Astrocyte (in vitro differentiated cells and primary cell): ENCODE results near the gene TOP2B. TPM values are rescaled to one million over a fixed set of nuclear protein-coding genes. Genes with fewer than 3 reads are reported as not detected.

ENCODE experiments used
- DNase-seq: peaks from one replicate; pipeline ENCODE4 v3.0.0-alpha.2; 2010; ENCODE audit warnings: low read depth
- FAIRE-seq: peaks from 2 replicates; lab custom pipeline; 2011; peaks lifted over from hg19 to GRCh38; lab: Jason Lieb, UNC
- H2AFZ ChIP-seq: 2 replicates; pipeline ENCODE4 v1.6.0; 2012; ENCODE audit warnings: low read depth, low read length, inconsistent platforms
- H3K27ac ChIP-seq: 2 replicates; pipeline ENCODE4 v1.5.1; 2011; ENCODE audit warnings: low read depth, low read length, inconsistent platforms
- H3K27me3 ChIP-seq: 2 replicates; pipeline ENCODE4 v1.6.0; 2011; ENCODE audit warnings: low read length, inconsistent platforms; ENCODE audit not compliant: insufficient read depth
- H3K36me3 ChIP-seq: 2 replicates; pipeline ENCODE4 v1.5.1; 2011; ENCODE audit warnings: low read length, inconsistent platforms; ENCODE audit not compliant: insufficient read depth
- H3K4me1 ChIP-seq: 2 replicates; pipeline ENCODE4 v1.5.1; 2011; ENCODE audit warnings: low read length, inconsistent platforms; ENCODE audit not compliant: insufficient read depth
- H3K4me2 ChIP-seq: 2 replicates; pipeline ENCODE4 v1.6.0; 2012; ENCODE audit warnings: low read length, inconsistent platforms
- H3K4me3 ChIP-seq: 2 replicates; pipeline ENCODE4 v1.5.1; 2011; ENCODE audit warnings: low read depth, mild to moderate bottlenecking, low read length, inconsistent platforms; ENCODE audit not compliant: insufficient read depth
- H3K79me2 ChIP-seq: 2 replicates; pipeline ENCODE4 v1.6.0; 2012; ENCODE audit warnings: mild to moderate bottlenecking, low read length, inconsistent platforms; ENCODE audit not compliant: insufficient read depth
- H3K9ac ChIP-seq: 2 replicates; pipeline ENCODE4 v1.6.0; 2012; ENCODE audit warnings: mild to moderate bottlenecking, low read length, inconsistent platforms
- H3K9me3 ChIP-seq: 2 replicates; pipeline ENCODE4 v1.5.1; 2012; ENCODE audit warnings: low read depth, mild to moderate bottlenecking, low read length, inconsistent platforms; ENCODE audit not compliant: insufficient read depth
- H4K20me1 ChIP-seq: 2 replicates; pipeline ENCODE4 v1.6.0; 2012; ENCODE audit warnings: low read length, inconsistent platforms; ENCODE audit not compliant: insufficient read depth
- H3K27ac Mint-ChIP-seq: one replicate; pipeline ENCODE4 v1.8.0; 2021; ENCODE audit warnings: mild to moderate bottlenecking, mixed read lengths; ENCODE audit not compliant: unreplicated experiment
- H3K27me3 Mint-ChIP-seq: one replicate; pipeline ENCODE4 v1.8.0; 2021; ENCODE audit warnings: low read depth, mixed read lengths; ENCODE audit not compliant: unreplicated experiment
- H3K36me3 Mint-ChIP-seq: one replicate; pipeline ENCODE4 v1.8.0; 2021; ENCODE audit warnings: low read depth, mixed read lengths; ENCODE audit not compliant: unreplicated experiment
- H3K4me1 Mint-ChIP-seq: one replicate; pipeline ENCODE4 v1.8.0; 2021; ENCODE audit warnings: low read depth, mixed read lengths; ENCODE audit not compliant: unreplicated experiment
- H3K4me3 Mint-ChIP-seq: one replicate; pipeline ENCODE4 v1.8.0; 2021; ENCODE audit warnings: mild to moderate bottlenecking, moderate library complexity, mixed read lengths; ENCODE audit not compliant: unreplicated experiment
- H3K9me3 Mint-ChIP-seq: one replicate; pipeline ENCODE4 v1.8.0; 2021; ENCODE audit warnings: mild to moderate bottlenecking, mixed read lengths; ENCODE audit not compliant: unreplicated experiment
- EZH2 ChIP-seq: IDR thresholded peaks from 2 replicates; pipeline ENCODE4 v1.6.1; 2012; ENCODE audit warnings: mild to moderate bottlenecking, low read length, inconsistent platforms; ENCODE audit not compliant: insufficient read depth
- total RNA-seq: library from RNA; stranded (reverse); gene quantifications from 2 replicates; pipeline ENCODE4 v1.2.1, GENCODE V29; 2021
- TF ChIP-seq, protein P1 (sequence below): IDR thresholded peaks from 2 replicates; pipeline ENCODE4 v1.5.1; 2011; ENCODE audit warnings: low read depth, mild to moderate bottlenecking, inconsistent platforms, low read length, moderate library complexity; ENCODE audit not compliant: insufficient read depth

The TOP2B gene
- total RNA-seq, 1 donor from 2014 or later: 91.4 TPM

DNA sequence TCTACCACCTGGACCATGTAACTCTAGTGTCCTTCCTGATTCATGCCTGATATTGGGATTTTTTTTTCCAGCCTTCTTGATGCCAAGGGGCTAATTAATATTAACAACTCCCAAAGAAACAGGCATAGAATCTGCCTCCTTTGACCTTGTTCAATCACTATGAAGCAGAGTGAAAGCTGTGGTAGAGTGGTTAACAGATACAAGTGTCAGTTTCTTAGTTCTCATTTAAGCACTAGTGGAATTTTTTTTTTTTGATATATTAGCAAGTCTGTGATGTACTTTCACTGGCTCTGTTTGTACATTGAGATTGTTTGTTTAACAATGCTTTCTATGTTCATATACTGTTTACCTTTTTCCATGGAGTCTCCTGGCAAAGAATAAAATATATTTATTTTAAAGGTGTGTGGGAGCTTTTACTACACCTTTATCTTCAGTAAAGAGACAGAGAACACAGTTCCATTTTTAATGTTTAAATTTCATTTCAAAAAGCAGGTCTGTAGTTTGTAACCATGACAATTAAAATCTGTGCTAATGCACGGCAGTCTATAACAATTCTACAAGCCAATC, 67.1 kb downstream of the TOP2B start:
- Histone ChIP-seq H3K4me3 (no peak overlapping the region), H3K9ac (no peak overlapping the region), H2AFZ (no peak overlapping the region), H3K4me1 (peaks cover 11% of the 10 kb centered on the region), H3K36me3 (peaks cover 38% of the 10 kb centered on the region), H3K27ac (no peak overlapping the region), H4K20me1 (peaks cover under 1% of the 10 kb centered on the region), H3K9me3 (no peaks in the 10 kb centered on the region), H3K27me3 (no peaks in the 10 kb centered on the region), H3K4me2 (no peak overlapping the region), H3K79me2 (no peaks in the 10 kb centered on the region)
- TF ChIP-seq, protein P1, sequence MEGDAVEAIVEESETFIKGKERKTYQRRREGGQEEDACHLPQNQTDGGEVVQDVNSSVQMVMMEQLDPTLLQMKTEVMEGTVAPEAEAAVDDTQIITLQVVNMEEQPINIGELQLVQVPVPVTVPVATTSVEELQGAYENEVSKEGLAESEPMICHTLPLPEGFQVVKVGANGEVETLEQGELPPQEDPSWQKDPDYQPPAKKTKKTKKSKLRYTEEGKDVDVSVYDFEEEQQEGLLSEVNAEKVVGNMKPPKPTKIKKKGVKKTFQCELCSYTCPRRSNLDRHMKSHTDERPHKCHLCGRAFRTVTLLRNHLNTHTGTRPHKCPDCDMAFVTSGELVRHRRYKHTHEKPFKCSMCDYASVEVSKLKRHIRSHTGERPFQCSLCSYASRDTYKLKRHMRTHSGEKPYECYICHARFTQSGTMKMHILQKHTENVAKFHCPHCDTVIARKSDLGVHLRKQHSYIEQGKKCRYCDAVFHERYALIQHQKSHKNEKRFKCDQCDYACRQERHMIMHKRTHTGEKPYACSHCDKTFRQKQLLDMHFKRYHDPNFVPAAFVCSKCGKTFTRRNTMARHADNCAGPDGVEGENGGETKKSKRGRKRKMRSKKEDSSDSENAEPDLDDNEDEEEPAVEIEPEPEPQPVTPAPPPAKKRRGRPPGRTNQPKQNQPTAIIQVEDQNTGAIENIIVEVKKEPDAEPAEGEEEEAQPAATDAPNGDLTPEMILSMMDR: no peak
- TF ChIP-seq EZH2: no peak
- Mint-ChIP-seq H3K36me3 (peaks cover 9% of the 10 kb centered on the region), H3K9me3 (no peaks in the 10 kb centered on the region), H3K27ac (no peak overlapping the region), H3K4me3 (no peak overlapping the region), H3K4me1 (peaks cover 7% of the 10 kb centered on the region), H3K27me3 (no peaks in the 10 kb centered on the region)
- DNase-seq: no peak
- no peak for FAIRE-seq

DNA sequence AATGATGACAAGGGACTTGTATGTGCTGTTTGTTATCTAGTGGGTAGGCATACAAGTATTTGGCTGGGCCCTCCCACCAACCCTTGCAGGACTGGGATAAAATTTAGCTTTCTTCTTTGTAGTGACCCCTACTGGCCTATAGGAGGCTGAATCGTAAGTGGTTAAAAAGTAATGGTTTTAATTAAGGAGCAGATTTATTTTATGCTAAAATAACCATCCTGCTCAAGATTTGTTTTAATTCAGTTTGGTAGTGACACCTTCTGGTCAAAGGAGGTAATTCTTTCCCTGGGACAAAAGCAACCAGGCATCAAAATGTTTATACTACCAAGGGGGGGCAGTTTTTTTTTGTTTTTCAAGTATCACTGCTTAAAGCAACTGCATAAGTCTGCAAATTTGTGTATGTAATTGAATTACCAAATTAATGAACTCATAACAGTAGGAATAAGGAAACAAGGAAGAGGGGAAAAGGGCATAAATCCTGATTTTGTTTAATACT, 70.7 kb downstream of the TOP2B start:
- peaks cover 14% of the 10 kb centered on the region for H3K4me1 Mint-ChIP-seq

More for the DNA sequence above, 70.7 kb downstream of the TOP2B start:
- DNase-seq (peak; percentile 68), FAIRE-seq (peak; percentile 89)
- Mint-ChIP-seq H3K27me3 (no peaks in the 10 kb centered on the region), H3K4me3 (no peak overlapping the region), H3K36me3 (peaks cover 3% of the 10 kb centered on the region), H3K27ac (no peak overlapping the region), H3K9me3 (peaks cover 1% of the 10 kb centered on the region)
- TF ChIP-seq EZH2: no peak
- TF ChIP-seq, protein P1: peak; percentile 93
- Histone ChIP-seq H3K9me3 (no peaks in the 10 kb centered on the region), H3K36me3 (peaks cover 28% of the 10 kb centered on the region), H3K4me2 (no peak overlapping the region), H2AFZ (no peak overlapping the region), H4K20me1 (no peaks in the 10 kb centered on the region), H3K4me3 (no peak overlapping the region), H3K79me2 (no peaks in the 10 kb centered on the region), H3K27me3 (no peaks in the 10 kb centered on the region), H3K9ac (no peak overlapping the region), H3K4me1 (peaks cover 18% of the 10 kb centered on the region), H3K27ac (no peak overlapping the region)
